ENCODE results near the gene SLX4IP.

DNA sequence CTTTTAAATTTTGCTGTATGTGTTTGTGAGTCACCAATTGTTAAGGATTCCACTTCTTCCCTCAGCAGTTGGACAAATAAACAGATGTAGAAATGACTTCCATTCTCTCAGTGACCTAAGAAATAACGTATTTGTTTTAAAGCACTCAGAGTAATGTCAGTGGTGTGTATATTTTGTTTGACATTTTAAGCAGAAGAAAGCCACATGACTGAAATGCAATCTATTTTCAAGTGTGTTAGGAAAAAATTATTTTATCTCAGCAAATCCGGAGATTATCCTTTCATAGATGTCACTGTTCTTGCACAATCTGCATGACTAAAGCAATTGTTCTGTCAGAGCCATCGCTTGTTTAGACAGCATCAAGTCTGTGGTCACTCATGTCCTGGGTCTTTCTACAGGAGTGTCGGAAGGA, 161.6 kb downstream of the SLX4IP start:
- TF ChIP-seq CTCF (IDR thresholded peaks at IDR 0.05) (no peak), POLR2A (IDR thresholded peaks at IDR 0.05) (no peak)

Data from esophagus squamous epithelium (tissue), 4 donors.